AG09309 (cell line): Measurements from ENCODE around the gene STIP1.

Source experiments
- DNase-seq: peaks from one replicate; pipeline ENCODE4 v3.0.0-alpha.2; 2010; ENCODE audit warnings: low read depth
- H3K4me3 ChIP-seq: 2 replicates; pipeline ENCODE4 v1.5.1; 2011; ENCODE audit warnings: mild to moderate bottlenecking, low read depth, low read length, moderate library complexity; ENCODE audit not compliant: control insufficient read depth
- TF ChIP-seq, protein P1 (sequence below): IDR thresholded peaks from 2 replicates; pipeline ENCODE4 v1.5.1; 2011; ENCODE audit warnings: mild to moderate bottlenecking, low read depth, low read length, inconsistent platforms; ENCODE audit not compliant: insufficient read depth, control insufficient read depth; ENCODE audit errors: missing control alignments

The STIP1 gene

DNA sequence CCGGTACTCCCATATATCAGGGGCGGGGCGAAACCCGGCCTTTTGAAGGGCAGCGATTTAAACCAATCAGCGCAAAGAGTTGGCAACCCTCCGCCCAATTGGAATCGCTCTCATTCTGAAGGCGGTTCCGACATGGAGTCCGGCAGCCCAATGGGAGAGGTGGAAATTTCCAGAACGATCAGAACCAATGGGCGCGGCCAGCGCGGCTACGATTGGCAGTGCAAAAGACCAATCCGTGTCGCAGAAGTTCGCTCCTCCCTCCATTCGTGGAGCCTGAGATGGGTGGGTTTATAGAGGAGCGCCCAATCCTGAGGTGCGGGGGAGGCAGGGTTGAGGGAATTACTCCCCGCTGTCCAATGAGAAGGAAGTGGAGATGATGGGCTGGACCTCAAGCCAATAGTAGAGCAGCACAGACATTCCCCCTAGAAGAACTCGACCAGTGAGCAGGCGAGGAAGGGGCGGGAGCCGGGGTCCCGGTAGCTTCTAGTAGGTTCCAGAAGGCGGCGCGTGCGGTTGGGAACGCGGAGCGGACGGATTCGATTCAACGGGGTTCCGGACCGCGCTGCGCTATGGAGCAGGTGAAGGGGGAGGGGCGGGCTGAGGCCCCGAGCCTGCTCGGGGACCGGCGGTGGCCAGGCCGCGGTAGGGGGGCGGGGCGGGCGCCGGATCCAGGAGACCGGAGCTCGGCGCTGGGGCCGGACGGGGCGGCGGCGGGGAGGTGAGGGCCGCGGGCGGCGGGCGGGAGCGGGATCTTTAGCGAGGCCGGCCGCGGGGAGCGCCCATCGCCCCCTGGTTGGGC is at the start of gene STIP1:
Gene STIP1, plus strand, starts transcription at position 479 of the 799 bp plus-strand sequence. Its CDS starts 91 bp downstream, at position 570.
- peak; percentile 100 for DNase-seq
- H3K4me3 ChIP-seq, result peak within 1 kb of the TSS; percentile 79
- TF ChIP-seq, protein P1, sequence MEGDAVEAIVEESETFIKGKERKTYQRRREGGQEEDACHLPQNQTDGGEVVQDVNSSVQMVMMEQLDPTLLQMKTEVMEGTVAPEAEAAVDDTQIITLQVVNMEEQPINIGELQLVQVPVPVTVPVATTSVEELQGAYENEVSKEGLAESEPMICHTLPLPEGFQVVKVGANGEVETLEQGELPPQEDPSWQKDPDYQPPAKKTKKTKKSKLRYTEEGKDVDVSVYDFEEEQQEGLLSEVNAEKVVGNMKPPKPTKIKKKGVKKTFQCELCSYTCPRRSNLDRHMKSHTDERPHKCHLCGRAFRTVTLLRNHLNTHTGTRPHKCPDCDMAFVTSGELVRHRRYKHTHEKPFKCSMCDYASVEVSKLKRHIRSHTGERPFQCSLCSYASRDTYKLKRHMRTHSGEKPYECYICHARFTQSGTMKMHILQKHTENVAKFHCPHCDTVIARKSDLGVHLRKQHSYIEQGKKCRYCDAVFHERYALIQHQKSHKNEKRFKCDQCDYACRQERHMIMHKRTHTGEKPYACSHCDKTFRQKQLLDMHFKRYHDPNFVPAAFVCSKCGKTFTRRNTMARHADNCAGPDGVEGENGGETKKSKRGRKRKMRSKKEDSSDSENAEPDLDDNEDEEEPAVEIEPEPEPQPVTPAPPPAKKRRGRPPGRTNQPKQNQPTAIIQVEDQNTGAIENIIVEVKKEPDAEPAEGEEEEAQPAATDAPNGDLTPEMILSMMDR, result peak; percentile 61

DNA sequence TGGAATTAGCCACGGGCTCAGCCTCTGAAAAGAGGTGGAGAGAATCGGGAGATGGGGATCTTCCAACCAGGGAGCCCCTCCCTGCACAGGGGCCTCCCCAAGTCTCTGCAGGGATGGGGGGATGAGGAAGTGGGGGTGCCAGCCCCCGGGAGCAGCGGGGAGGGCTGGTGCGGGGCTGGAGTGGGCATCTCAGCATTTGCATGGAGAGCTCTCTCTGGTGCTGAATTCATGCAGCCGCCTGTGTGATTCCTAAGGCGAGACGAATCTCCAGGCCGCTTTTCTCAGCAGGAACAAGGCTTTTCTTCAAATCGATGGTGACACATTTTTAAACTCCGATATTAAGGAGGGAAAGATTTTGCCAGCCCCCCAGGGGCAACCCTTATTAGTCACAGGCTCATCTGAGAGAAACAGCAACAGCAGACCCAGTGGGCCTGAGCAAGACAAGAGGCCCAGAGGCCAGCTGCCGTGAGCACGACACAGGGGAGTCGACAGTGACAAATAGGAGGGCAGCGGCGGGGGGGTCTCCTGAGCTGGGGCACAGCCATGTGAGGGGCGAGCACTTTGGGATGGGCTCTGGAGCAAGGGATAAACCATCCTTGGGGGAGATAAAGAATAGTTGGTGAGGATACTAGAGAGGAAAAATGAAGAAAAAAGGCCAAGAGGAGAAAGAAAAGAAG is 49.1 kb upstream of the STIP1 start:
- TF ChIP-seq, protein P1, result no peak
- H3K4me3 ChIP-seq, result no peak overlapping the region
- no peak for DNase-seq

DNA sequence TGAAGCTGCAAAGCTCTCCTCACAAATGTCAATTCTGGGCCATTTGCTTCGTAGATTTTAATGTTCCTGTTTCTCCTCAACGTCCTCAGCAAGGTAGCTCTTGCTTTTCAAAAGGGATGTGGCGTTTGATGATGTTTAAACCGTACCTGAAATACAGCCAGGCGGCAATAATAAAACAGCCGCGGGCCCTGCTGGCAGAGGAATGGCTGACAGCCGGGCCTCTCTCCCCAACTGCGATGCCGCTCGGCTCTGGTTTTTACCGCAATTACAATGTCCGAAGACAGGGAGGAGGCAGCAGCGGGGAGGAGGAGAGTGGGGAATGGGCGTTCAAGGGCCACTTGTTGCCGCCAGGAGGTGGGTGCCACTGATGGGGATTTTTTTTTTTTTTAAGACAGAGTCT is 47.6 kb upstream of the STIP1 start:
- H3K4me3 ChIP-seq, result no peak overlapping the region
- DNase-seq, result no peak
- TF ChIP-seq, protein P1, result no peak

DNA sequence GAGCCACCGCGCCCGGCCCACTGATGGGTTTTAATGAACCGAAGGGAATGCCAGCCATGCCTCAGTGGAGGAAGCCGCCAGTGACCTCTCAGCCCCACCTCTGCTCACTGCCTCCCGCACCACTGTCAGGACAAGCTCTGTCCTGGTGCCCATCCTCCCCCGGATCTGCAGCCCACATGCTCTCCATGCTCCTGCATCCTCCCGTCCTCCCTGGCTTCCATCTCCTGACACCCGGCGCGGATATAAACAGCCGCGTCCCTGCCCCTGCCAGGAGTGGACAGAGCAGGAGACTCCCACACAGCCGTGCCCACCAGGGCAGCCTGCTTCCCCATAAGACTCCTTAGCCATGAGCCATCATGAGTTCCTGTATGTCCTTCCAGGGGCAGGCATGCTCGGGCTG is 46.9 kb upstream of the STIP1 start:
- no peak overlapping the region for H3K4me3 ChIP-seq
- TF ChIP-seq, protein P1, result no peak
- DNase-seq, result no peak

DNA sequence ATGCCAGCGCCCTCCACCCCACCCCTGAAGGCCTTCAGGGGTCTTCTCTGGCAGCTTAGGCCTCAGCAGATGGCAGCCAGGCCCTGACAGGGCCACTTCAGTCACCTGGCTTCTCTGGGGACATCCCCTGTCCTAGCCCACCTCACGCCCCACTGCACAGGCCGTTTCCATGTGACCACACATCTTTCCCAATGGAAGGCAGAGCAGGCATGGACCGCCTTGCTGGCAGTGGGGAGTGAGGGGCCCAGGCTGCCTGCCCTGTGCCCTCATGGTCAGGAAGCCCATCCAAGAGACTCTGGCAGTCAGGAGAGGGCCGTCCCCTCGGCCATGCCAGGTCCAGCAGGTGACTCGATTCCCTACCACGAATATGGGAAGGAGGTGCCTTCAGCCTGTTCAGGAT is 45.9 kb upstream of the STIP1 start:
- DNase-seq, result no peak
- no peak overlapping the region for H3K4me3 ChIP-seq
- TF ChIP-seq, protein P1, result no peak

DNA sequence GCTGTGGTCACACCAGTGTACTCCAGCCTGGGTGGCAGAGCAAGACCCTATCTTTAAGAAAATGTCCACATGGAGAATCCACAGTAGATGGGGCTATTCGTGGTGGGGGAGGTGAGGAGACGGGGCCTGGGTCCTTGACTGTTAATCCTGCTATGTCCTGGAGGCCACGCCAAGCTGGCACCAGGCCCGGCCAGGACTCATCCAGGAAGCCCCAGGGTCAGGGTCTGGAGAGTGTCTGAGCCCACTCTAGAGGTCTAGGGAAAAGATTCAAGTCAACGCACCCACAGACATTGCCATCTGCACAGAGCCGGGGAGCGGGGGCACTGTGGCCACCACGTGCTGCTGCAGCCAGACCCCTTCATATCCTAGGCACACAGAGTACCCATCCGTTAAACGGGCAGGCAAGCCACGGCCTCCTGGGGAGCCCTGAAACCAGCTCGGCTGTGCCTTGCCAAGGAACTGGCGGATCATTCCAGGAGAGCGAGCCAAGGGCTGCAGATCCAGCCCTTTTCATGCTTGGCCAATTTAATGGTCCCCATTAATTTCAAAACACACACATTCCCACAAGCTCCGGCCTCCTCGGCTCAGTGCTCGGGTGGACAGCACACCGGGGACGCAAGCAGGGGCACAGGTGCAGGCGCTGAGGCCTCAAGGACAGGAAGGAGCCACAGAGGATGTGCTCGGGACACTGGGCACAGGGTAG is 44.7 kb upstream of the STIP1 start:
- no peak for DNase-seq
- TF ChIP-seq, protein P1, result no peak

More for the DNA sequence above, 44.7 kb upstream of the STIP1 start:
- H3K4me3 ChIP-seq, result no peak overlapping the region
